Activated CD4-positive, alpha-beta T cell treated with anti-CD3 and anti-CD28 coated beads, Interleukin-10, Interleukin-2, amounts not matched to agents 100 ng/mL and 50 ng/mL, durations not matched to agents 16 hours and 8 hours (primary cell): Measurements from ENCODE around the gene APOA1.
A peak's percentile ranks its signal among the peaks of the same experiment; 100 is the strongest.
"Not testable (repeated sequence)": the region's sequence is repeated elsewhere in the genome, so short reads cannot be mapped to it uniquely, and the experiment has no call there.

ENCODE experiments used
- DNase-seq: peaks from one replicate; pipeline ENCODE4 v3.0.0-alpha.2; 2020

The APOA1 gene

DNA sequence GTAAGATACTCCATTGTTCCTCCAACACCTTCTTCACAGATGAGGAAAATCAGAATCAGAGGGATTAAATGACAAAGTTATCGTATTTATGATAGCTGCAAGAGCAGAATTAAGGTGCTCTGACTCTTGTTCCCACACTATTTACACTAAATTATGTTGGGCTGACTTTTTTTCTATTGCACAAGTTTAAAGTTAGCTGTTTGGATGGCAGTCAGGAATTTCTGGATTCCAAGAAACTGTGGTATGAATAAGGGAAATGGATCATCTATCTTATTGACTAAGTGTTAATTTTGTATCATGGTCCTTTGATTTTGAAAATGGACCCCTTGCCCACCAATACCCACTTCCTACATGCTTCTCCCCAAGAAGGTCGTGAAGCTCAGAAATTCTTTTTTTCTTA lies 19.9 kb upstream of the APOA1 start:
- no peak for DNase-seq

DNA sequence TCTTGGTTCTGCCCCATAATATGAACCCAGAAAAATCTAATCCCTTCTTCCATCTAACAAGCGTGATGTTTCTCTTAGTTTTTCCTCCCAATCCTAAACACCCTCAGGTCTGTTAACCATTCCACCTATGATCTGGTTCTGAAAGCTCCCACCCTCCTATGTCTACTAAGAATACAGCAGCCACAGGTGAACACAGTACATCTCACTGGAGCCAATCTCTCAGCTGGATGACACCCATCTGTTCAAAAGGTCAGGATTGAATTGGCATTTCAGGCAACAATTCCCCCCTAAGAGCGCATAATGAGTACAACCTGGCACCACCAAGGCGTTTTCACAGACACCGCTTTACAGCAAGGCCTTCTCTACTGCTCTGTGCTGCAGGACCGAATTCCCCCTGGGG lies 19.0 kb upstream of the APOA1 start:
- no peak for DNase-seq

DNA sequence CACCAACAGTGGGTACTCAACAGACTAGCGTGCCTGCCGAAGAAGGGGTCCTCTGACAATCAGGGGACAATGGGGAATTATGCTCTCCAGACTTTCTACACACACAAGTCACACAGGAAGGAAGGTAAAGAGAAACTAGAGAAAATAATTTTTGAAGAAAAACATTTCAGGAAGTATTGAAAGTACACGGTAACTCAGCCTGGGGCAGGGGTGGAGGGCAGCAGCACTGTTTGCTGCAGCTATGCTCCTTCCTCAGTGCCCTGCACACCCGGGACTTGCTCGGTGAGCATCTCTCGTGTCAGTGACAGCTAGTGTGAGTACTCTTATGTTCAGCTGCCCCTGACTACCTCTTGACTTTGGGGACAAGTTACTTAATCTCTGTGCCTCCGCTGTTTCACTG lies 18.0 kb upstream of the APOA1 start:
- no peak for DNase-seq

DNA sequence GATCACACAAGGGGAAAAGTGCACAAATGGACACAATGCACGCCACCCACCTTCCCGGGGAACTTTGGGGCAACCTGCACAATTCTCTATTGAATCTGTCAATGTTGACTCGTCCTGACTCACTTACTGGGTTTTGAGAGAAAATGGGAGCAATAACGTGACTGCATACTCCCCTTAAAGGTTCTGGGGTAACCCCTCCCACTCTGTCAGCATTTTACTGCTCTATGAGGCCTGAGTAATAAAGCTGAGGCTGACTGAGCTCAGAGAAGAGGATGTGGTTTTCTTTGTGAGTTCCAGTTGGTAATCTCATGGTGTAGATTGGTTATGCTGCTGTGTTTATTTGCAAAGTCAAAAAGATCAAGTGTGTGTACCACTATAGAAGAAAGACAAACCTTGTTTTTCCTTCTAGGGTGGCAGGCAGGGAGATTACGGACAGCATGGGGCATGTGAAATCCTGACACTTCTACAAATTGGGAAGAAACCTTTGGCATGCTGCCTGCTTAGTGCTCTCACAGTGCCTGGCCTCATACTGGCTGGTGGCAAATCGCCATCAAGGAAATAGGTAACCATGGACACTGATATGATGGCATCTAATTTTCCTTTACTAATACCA lies 16.1 kb upstream of the APOA1 start:
- peak; percentile 96 for DNase-seq

DNA sequence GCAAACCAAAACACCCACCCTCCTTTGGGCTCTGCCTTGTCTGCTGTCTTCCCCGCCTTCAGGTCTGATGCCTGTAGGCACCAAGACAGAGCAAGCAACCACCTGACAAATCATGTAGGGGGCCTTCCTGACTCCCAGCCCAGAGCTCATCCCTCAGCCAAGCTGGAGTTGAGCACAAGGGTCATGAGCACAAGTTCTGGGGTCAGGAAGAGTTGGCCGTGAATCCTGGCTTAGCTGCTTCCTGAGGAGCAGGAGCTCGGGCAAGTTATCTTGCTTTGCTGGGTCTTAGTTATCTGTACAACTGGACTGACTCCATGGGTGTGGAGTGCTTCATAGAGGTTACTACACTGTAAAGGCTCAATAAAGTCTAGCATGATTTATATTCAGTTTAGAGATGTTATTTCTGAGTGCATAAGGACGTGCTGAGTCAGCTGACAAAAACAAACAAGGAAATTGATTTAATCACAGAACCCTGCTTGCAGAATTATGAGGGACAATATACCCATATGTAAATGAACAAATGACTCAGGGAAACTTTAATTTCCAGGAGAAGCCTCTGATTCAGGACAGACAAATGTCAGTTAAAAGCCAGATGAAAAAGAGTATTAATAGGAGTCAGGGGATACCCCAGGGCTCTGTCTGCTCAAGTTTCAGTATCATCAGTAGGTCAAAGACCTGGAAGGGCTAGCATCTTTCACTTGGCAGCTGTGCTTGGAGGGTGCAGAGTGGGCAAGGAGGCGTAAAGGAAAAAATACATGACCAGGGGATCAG lies 15.0 kb upstream of the APOA1 start:
- DNase-seq: peak; percentile 51

DNA sequence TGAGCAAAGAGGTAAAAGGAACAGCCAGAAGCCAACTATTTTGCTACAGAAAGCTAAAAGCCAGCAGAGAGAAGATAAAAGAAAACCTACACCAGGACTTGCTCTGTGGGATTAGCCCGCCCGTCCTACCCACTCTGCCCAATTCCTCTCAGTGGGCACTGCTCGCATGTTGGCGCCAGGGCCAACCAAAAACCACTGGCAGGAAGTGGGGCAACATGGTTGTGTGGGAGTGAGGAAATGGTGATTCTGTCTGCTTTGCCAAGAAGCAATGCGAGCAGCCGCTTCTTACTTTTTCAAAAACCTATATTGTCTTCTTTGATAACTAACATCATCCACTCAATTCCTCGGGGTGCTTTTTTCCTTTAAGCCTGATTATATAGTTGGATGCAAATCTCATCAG lies 14.2 kb upstream of the APOA1 start:
- peak; percentile 79 for DNase-seq

DNA sequence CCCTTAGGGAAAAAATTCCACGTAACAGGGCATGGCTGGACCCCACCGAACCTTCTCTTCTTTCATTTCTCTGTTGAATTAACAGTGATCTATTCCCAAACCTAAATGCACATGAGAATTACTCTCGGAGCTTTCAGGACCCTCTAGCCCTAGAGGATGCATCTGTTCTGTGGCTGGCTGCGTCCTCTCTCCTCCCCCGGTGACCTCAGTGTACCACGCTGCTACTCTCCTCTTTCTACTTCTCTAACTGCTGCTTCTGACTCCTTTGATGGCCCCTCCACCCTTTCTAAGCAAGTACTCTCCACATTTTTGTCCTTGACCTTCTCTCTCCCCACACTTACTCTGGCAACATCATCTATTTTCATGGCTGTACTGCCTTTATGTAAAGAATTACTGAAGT lies 12.1 kb upstream of the APOA1 start:
- no peak for DNase-seq

DNA sequence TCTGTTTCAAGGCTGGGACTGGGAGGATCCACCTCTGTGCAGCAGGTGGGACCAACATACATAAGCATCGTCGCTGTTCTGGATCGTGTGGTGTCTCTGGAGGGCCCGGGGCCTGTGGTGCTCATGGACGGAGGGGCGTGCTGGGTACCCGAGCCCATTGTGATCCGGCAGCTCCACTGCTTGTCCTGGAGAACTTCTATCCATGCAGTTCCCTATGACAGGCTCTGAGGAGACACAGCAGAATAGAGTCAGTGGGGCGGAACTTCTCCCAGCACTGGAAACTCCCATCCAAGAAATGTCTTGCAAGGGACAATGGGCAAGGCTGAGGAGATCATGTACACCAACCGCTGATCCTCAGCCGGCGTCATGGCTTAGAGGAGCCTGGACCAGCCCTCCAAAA lies 11.6 kb upstream of the APOA1 start:
- DNase-seq: no peak

DNA sequence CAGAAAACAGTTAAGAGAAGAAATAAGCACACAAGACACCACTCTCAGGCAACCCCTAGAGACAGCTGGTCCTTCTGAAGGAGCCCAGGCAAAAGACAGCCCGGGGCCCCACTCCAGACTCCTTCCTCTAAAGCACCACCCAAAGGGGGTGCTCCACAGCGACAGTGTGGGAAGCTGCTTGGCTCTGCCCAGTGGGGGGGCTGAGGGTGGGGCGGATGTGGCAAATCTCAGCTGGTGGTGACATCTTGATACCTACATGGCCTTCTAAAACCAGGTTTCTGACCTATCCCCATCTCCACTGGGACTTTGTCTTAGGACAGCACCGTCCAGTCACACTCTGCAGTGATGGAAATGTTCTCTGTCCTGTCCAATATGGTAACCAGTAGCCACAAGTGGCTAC lies 10.2 kb upstream of the APOA1 start:
- DNase-seq: no peak

DNA sequence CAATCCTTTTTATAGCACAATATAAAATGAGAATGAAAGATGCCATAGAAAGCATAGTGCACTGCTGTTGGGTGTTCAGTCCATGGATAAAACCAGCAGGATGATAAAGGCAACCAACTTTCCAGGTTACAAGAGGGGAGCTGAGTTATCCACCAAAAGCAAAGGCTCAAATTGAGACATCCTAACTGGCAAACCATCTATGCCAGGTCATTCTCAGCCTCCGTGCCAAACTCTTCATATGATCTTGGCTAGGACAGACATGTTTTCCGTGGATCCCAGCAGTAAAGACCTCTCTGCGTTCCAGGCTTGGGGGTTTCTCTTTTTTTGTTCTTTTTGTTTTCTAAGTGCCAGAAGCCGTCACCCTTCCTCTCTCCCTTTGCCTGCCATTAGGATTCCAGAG lies 7.3 kb upstream of the APOA1 start:
- DNase-seq: no peak

DNA sequence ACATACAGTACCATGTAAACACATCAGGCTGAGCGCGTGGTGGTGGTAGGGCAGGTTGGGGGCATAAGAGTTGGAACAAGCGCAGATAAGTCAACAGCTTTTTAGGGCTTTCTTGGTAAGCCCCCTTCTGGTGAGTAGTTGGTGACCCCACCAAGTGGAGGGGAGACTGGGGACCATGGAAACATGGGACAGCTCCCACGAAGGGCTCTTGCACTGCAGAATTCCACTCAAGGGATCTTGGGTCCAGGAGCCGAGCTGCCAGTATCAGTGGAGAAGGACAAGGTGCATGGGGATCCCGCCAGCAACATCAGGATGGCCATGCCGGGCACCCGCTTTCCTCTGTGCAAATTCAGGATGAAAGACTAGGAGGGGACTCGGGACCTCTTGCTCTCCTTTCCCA lies 6.2 kb upstream of the APOA1 start:
- DNase-seq: no peak

DNA sequence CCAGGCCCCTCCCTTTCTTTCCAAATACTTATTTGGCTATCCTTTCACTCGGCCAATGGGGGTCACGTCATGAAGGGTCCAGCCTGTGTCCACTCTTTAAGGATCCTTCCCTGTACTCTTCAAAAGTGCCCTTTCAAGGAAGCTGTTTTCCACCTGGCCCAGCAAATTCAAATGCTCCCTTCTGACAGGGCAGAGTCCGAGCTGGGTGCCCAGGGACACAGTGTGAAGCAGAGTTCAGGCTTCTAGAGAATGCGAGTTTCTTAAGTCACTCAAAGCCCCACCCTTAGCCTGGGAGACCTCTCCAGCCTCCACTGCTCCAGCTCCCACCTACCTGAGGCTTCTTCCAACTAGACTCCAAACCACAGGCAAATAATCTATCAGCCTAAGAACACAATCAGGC lies 5.5 kb upstream of the APOA1 start:
- no peak for DNase-seq

DNA sequence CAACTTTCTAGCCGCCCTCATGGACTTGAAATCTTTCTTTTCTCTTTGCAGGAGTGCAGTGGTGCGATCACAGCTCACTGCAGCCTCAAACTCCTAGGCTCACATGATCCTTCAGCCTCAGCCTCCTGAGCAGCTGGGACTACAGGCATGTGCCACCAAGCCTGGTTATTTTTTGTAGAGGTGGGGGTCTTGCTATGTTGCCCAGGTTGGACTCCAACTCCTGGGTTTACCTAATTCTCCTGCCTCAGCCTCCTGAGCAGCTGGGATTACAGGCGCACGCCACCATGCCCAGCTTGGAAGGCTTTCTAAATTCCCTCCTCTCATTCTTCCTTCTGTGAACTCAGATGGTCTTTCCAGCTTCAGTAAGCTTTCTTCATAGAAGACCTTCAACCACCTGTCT lies 4.7 kb upstream of the APOA1 start:
- DNase-seq: no peak

DNA sequence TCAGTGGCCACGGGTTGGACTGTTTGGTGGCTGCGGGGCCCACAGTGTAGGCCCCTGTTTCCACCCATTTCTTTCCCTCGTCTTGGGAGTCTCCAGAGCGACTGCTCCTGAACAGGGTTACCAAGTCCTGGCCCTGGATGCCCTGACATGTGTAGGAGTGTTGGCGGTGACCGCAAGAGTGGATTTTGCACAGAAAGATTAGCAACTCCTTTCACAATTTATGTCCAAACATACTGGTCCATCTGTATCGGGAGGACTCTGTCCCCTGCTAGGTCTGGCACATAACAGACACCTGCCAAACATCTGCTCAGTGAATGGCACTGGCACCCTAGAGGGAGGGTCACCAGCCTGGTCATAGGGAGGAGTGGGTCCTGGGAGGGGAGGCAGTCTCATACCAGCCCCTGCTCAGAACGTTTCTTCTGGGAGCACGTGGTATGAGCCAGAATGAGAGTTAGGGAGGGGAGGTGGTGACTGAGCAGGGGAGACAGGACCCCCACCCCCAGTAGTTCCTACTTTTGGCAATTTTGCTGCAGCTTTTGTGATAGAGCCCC lies 3.4 kb upstream of the APOA1 start:
- no peak for DNase-seq

DNA sequence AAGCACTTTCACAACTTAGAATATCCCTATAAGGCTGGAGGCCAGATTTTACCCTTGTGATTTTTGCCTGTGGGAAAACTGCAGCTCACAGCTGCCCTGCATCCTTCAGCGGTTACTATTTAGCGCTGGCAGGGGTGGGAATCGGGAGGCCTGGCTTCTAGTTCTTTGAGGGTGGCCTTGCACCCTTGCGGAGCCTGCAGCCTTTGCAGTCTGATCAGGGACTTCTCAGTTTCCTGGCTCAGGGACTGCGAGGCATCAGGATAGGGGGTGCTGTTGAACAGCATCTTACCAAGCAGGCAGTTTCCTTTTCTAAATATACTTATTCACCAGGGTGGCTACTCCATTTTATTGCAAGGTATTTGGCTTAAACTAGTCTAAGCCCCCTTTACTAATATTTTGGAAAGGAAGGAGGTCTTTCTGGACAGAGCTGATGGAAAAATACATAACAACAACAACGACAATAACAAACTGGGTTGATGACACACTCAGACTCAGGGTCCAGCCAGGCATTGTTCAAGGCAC lies 2.9 kb upstream of the APOA1 start:
- DNase-seq: no peak

DNA sequence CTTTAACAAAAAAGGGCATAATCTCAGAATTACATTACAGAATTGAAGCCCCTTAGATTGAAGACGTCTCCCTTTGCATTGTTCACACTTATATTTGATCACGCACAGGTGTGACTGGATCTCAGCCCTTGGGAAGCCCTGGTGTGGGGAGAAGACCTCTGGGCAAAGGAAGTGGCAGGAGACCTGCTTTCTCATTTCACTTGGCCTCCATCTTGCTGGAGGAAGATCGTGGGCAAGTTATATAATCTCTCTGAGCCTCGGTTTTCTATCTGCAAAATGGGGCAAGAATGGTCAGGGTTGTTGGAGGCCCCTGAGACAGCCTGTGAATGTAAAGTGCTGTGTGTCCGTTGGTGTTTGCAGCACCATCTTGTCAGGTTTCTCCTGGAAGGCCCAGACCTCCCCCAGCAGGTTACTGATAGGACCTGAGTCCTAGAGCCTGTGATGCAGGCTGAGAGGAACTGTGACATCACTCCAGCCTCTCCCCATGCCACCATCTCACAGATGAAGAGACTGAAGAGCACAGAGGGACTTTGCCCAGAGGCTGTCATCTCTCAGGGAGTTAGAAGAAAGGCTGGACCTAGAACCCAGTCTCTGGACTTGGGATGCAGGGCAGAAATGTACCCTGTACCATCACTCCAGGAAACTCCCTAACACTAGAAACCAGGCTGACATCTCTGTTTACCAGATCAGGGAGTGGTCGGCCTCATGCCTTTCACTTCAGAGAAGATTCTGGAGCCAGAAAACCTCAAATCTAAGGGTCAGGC lies 1.1 kb upstream of the APOA1 start:
- no peak for DNase-seq

DNA sequence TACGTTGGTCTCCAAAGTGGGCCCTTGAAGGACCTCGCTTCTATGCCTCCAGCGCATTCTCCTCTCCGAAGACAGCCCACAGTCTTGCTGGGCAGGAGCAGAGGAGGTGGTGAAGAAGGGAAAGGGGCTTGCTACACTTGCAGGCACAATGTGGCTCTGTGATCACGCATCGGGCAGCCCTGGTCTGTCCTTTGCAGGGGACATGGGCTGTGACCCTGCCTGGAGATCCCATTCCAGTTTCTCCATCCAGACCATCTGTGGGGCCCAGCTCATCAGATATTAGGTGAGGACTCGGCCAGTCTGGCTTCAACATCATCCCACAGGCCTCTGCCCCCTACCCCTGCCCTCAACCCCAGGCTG lies 810 bp downstream of the APOA1 start:
- DNase-seq: no peak

DNA sequence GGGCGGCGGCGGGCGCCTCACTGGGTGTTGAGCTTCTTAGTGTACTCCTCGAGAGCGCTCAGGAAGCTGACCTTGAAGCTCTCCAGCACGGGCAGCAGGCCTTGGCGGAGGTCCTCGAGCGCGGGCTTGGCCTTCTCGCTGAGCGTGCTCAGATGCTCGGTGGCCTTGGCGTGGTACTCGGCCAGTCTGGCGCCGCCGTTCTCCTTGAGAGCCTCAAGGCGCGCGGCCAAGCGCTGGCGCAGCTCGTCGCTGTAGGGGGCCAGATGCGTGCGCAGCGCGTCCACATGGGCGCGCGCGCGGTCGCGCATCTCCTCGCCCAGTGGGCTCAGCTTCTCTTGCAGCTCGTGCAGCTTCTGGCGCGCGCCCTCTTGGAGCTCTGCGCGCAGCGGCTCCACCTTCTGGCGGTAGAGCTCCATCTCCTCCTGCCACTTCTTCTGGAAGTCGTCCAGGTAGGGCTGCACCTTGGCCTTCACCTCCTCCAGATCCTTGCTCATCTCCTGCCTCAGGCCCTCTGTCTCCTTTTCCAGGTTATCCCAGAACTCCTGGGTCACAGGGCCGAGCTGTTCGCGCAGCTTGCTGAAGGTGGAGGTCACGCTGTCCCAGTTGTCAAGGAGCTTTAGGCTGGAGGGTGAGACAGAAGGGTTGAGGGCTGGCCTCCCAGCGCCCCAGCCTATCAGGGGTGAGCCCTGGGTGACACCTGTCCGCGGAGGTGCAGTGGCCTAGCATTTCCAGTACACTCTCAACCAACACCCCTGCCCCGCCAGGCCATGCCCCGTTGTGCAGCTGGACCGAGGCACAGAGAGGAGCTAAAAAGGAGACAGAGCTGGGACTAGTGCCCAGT lies 1.4 kb downstream of the APOA1 start:
- DNase-seq: peak; percentile 89

DNA sequence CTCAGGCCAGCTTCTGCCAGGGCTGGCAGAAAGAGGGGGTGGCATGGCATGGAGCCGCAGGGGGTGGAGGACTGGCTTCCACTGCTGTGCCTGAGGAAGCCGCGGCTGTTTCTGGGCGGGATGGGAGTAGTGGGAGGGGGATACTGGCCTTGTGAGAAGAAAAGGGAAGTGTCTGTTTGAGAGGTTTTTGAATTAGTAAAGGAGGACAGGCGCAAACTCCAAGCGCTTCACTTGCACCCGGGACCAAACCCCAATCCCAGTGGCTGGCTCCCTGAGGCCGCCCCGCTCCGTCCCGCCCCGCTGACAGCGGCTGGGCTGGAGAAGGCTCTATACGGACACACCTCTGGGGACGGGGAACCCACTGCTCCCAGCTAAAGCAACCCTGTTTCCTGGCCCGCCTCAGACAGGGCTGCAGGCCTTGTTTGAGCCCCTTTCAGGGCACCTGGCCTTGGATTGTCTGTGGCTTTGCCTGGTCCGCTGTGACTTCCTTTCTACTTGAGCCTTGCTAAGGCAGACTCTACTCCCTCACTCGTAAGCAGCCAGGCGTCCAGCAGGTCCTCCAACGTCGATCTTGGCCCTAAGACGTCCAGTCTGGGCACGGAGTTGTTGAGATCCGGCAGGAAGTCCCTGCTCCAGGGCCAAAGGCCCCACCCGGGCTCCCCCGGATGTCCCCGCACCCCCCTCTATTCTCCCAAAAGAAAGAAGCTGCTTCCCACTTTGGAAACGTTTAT lies 2.2 kb downstream of the APOA1 start:
- DNase-seq: no peak

DNA sequence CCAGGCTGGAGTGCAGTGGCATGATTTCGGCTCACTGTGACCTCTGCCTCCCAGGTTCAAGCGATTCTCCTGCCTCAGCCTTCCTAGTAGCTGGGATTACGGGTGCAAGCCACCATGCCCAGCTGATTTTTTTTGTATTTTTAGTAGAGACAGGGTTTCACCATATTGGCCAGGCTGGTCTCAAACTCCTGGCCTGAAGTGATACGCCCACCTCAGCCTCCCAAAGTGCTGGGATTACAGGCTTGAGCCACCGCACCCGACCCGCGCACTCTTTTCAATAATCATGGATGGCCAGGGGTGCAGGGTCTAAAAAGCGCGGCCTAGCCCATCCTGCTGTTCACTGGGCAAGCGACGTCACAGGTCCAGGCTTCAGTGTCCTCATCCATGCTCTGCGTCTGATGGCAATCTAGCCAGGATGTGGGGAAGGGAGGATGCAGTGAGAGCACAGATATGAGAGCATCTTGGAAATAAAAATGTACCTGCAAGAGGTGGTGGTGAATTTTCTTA lies 2.8 kb downstream of the APOA1 start:
- not testable (repeated sequence) for DNase-seq

DNA sequence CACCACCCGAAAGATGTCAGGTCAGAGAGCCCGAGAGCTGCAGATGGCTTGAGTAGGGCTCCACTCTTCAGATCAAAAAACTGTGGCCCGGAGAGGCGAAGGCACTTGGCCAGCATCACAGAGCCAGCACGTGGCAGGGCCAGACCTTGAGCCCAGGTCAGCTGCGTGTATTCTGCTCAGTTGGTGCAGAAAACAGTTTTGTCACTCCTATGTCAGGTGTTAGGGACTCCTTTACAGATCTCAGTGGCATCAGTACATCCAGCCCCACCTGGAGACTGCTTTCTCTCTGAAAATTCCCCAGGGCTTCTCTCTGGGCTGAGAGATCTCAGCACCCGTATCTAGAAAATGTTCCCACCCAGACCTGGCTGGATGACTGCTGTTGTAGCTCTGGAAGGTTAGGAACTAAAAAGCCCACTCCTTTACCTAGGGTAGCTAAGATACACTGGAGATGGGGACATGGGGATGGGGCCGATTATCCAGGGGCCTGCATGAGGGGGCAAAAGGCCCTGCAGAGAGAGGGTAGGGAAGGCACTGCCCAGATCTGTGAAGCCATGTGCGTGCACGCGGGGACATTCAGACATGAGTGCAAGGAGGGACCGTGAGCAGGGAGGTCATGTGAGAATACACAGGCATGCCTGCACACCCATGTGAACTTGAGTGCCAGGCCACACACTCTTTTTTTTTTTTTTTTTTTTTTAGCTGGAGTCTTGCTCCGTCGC lies 3.4 kb downstream of the APOA1 start:
- DNase-seq: no peak
